Measurements from ENCODE around the gene GABPB2. TPM values are rescaled to one million over a fixed set of nuclear protein-coding genes. Genes with fewer than 3 reads are reported as not detected.

The GABPB2 gene
- total RNA-seq, 4 donors from 2014 or later: 16.2 to 20.6 (median 18.1) TPM

GRCh38 chr1:151106894-151107293 lies 36.3 kb downstream of the GABPB2 start:
- 52% methylated on average over 2 of the region's 2 CpGs for WGBS
- no peak overlapping the region for H3K4me3 ChIP-seq
- DNase-seq (ENCODE audit: low spot score in 2 of 2): no peak
- H3K27ac ChIP-seq: no peak overlapping the region
- no peaks in the 10 kb centered on the region for H3K27me3 ChIP-seq
- peaks cover 45% of the 10 kb centered on the region for H3K36me3 ChIP-seq
- no peaks in the 10 kb centered on the region for H3K9me3 ChIP-seq
- TF ChIP-seq POLR2AphosphoS5 (IDR thresholded peaks at IDR 0.05) (no peak), POLR2A (IDR thresholded peaks at IDR 0.05) (no peak), EP300 (IDR thresholded peaks at IDR 0.05) (no peak)
- TF ChIP-seq, protein P1, sequence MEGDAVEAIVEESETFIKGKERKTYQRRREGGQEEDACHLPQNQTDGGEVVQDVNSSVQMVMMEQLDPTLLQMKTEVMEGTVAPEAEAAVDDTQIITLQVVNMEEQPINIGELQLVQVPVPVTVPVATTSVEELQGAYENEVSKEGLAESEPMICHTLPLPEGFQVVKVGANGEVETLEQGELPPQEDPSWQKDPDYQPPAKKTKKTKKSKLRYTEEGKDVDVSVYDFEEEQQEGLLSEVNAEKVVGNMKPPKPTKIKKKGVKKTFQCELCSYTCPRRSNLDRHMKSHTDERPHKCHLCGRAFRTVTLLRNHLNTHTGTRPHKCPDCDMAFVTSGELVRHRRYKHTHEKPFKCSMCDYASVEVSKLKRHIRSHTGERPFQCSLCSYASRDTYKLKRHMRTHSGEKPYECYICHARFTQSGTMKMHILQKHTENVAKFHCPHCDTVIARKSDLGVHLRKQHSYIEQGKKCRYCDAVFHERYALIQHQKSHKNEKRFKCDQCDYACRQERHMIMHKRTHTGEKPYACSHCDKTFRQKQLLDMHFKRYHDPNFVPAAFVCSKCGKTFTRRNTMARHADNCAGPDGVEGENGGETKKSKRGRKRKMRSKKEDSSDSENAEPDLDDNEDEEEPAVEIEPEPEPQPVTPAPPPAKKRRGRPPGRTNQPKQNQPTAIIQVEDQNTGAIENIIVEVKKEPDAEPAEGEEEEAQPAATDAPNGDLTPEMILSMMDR (IDR thresholded peaks at IDR 0.05): no peak
- no peaks in the 10 kb centered on the region for H3K4me1 ChIP-seq

- 92% methylated on average over 5 of the region's 5 CpGs for WGBS
- Histone ChIP-seq H3K36me3 (peaks cover 41% of the 10 kb centered on the region), H3K4me1 (no peaks in the 10 kb centered on the region), H3K9me3 (no peaks in the 10 kb centered on the region), H3K4me3 (no peak overlapping the region), H3K27ac (no peak overlapping the region), H3K27me3 (no peaks in the 10 kb centered on the region)
- peak in 1 of 2 donors; percentile 15 for DNase-seq (ENCODE audit: low spot score in 2 of 2)
- TF ChIP-seq, protein P1 (IDR thresholded peaks at IDR 0.05): no peak
- TF ChIP-seq POLR2AphosphoS5 (IDR thresholded peaks at IDR 0.05): no peak
These were observed 37.8 kb downstream of the GABPB2 start for GRCh38 chr1:151108331-151108730.

DNA sequence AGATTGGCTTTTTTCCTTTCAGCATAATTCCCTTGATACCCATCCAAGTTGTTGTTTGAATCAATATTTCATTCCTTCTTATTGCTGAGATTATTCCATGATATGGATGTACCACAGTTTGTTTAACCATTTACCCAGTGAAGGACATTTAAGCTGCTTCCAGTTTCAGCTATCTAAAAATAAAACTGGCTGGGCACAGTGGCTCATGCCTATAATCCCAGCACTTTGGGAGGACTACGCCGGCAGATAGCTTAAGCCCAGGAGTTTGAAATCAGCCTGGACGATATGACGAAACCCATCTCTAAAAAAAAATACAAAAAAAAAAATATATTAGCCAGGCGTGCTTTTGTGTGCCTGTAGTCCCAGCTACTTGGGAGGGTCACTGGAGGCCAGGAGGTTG lies 43.3 kb downstream of the GABPB2 start:
- 98% methylated on average over 5 of the region's 5 CpGs for WGBS
- no peaks in the 10 kb centered on the region for H3K27me3 ChIP-seq
- DNase-seq (ENCODE audit: low spot score in 2 of 2): no peak
- no peaks in the 10 kb centered on the region for H3K4me1 ChIP-seq
- H3K9me3 ChIP-seq: no peaks in the 10 kb centered on the region
- H3K27ac ChIP-seq: no peak overlapping the region
- no peak overlapping the region for H3K4me3 ChIP-seq
- peaks cover 46% of the 10 kb centered on the region for H3K36me3 ChIP-seq
- TF ChIP-seq POLR2A (IDR thresholded peaks at IDR 0.05) (no peak), EP300 (IDR thresholded peaks at IDR 0.05) (no peak), POLR2AphosphoS5 (IDR thresholded peaks at IDR 0.05) (no peak)
- TF ChIP-seq, protein P1 (IDR thresholded peaks at IDR 0.05): no peak

DNA sequence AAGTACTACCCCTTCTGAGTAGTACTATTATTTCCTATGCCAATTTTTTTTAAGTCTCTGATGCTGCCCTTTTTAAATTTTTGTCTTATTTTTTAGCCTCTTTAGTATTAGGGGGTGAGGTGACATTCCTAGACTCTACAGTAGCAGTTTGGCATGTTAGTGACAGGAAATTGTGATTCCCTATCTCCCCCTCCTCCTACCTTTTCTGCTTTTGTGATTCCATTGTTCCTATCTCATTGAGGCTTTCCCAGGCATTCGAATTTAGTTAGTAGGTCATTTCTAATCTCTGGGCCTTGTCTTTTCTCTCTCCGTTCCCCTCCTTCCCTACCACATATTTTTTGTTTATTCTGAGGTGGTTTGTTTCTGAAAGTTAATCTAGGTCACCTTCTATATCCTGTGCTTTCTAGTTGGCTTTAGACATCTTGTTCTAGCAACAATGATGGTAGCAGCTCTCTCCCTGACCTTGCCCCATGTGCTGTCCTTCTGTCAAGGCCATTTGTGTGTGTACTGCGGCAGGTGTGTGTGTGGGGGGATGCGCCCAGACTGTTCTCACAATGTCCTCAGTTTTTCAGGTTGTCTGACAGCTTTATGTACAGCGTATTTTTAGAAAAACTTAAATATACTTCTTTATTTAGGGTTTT lies 54.3 kb downstream of the GABPB2 start:
- Histone ChIP-seq H3K27me3 (no peaks in the 10 kb centered on the region), H3K9me3 (no peaks in the 10 kb centered on the region), H3K4me3 (no peak overlapping the region), H3K27ac (no peak overlapping the region), H3K4me1 (no peaks in the 10 kb centered on the region), H3K36me3 (peaks cover 14% of the 10 kb centered on the region)
- 82% methylated on average over 5 of the region's 5 CpGs for WGBS
- peak; percentile 13 to 35 for DNase-seq (ENCODE audit: low spot score in 2 of 2)
- TF ChIP-seq EP300 (IDR thresholded peaks at IDR 0.05): no peak
- no peak for TF ChIP-seq POLR2A (IDR thresholded peaks at IDR 0.05)
- no peak for TF ChIP-seq POLR2AphosphoS5 (IDR thresholded peaks at IDR 0.05)
- TF ChIP-seq, protein P1 (IDR thresholded peaks at IDR 0.05): no peak

DNA sequence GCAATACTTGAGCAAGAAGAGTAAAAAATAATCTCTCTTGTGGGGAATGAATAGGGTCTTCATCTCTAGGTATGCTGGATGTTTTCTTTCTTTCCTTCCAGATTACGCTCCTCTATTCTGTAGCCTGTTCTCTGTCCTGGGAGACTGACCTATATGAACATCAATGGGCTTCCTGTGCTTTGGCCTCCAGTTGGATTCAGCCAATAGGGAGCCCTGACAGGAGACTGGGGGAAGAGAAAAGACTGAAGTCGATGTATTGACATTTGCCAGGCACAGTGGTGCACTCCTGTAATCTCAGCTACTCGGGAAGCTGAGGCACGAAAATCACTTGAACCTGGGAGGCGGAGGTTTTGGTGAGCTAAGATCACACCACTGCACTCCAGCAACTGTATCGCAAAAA lies 58.2 kb downstream of the GABPB2 start:
- WGBS: 83% methylated on average over 6 of the region's 6 CpGs

More for the DNA sequence above, 58.2 kb downstream of the GABPB2 start:
- Histone ChIP-seq H3K4me3 (no peak overlapping the region), H3K27me3 (no peaks in the 10 kb centered on the region), H3K4me1 (peaks cover 13% of the 10 kb centered on the region), H3K9me3 (no peaks in the 10 kb centered on the region), H3K27ac (no peak overlapping the region), H3K36me3 (peaks cover 3% of the 10 kb centered on the region)
- no peak for DNase-seq (ENCODE audit: low spot score in 2 of 2)
- TF ChIP-seq POLR2A (IDR thresholded peaks at IDR 0.05): no peak
- TF ChIP-seq, protein P1 (IDR thresholded peaks at IDR 0.05): no peak
- TF ChIP-seq EP300 (IDR thresholded peaks at IDR 0.05): no peak
- TF ChIP-seq POLR2AphosphoS5 (IDR thresholded peaks at IDR 0.05): no peak
